GM18951 (cell line): ENCODE measurements around the gene MGMT.

Experiments
- POLR2A ChIP-seq: IDR thresholded peaks from 4 replicates; pipeline ENCODE4 v1.6.1; 2011; ENCODE audit warnings: mild to moderate bottlenecking; ENCODE audit not compliant: insufficient read length, insufficient read depth; ENCODE audit errors: extremely low read depth
- in situ Hi-C: fragments of 300-500 bp; cut with MboI; formaldehyde crosslinking; loops from one replicate; pipeline ENCODE4 v1.12.0; 2022; ENCODE audit warnings: low sequenced_read_pairs, mixed read lengths, inconsistent platforms; ENCODE audit not compliant: unreplicated experiment

MGMT gene

DNA sequence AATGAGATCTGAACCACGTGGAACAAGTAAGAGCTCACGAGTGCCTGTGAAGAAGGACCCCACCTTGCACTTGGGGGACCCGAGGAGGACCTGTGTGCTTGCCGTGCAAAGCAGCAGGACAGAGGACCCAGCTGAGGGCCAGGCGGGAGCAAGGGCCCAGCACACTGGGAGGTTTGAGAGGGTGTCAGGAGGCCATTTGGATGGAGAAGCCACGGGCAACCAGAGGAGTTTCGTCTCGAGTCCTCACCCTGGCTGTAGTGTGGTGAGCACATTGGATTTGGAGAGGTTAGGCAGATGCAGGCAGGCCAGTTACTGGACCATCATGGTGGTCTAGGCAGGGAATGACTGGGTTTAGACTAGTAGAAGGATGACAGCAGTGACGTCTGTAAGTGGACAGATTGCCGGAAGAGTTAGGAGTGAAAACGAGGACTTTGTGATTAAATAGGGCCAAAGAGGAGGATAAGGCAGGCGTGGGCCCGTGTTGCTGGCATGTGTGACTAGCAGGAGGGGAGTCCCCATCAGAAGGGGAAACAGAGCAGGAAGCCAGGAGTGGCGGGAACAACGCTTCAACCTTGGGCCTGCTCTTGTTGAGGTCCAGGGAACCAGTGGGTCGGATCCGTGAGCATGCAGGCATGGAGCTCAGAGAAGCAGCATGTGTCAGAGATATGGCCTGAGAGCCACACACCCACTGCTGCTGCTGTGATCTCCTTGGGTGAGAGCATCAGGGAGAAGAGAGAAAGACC lies 208.2 kb downstream of the MGMT start:
- no peak for TF ChIP-seq POLR2A
- in situ Hi-C loops, result no loop called here

DNA sequence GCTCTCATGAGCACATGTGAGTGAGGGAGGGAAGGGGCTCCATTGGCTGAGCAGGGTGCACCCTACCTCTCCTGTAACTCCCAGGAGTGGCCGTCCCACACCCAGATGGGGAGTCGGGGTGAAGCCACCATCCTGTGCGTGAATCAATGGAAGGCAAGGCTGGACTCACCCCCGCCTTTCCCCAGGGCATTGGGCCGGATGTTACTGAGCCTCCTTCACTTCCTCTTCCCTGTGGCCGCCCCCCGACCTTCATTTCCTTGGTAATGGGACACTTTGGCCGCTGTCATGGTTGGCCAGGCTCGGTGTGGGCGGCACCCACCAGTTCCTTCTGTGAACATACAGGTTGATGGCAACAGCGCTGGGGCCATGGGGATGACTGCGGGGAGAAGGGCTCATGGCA lies 209.0 kb downstream of the MGMT start:
- in situ Hi-C loops, result no loop called here
- no peak for TF ChIP-seq POLR2A

DNA sequence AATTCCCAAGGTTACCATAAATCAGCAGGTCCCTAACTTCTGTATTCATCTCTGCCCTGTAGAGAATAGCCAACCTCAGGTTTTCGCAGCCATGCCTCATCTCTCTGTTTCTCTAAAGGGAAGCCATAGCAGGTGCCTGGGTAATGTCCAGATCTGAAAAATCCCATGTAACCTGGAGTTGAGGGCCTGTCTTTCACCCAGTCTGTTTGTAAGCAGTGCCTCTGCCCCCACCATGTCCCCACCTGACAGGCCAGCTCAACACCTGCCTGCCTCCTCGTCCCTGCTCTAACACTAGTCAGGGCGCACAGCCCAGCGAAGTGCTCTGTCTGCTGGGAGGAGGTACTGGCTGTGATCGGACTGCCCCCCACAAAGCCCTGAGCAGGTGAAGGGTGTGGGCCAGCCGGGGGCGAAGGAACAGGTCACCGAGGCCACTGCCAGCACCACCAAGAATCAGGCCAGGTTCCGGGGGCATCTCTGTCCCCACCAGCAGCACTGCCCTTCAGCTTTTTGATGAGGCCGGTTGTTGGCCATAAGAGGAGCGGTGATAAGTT lies 210.4 kb downstream of the MGMT start:
- TF ChIP-seq POLR2A, result no peak
- in situ Hi-C loops, result no loop called here

DNA sequence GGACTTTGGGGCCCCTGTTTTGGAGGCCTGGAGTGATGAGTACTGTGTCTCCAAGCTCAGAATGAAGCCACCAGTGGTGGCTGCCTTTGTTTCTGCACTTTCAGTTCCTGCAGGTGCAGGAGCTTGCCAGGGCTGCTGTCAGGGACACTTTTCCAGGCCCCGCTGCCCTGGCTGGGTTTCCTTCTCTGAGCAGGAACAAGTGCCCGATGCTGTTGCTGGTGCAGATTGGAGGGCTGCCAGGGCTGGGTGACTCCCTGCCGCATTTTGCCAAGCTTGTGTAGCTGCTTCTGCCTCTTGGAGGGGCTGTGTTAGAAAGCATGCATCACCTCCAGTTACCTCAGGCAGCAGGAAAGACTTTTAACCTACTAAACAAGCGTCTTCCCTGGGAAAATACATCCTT lies 211.1 kb downstream of the MGMT start:
- TF ChIP-seq POLR2A, result no peak
- in situ Hi-C loops, result no loop called here

GRCh38 chr10:129679207-129679606 lies 212.2 kb downstream of the MGMT start:
- TF ChIP-seq POLR2A, result no peak
- in situ Hi-C loops, result no loop called here

DNA sequence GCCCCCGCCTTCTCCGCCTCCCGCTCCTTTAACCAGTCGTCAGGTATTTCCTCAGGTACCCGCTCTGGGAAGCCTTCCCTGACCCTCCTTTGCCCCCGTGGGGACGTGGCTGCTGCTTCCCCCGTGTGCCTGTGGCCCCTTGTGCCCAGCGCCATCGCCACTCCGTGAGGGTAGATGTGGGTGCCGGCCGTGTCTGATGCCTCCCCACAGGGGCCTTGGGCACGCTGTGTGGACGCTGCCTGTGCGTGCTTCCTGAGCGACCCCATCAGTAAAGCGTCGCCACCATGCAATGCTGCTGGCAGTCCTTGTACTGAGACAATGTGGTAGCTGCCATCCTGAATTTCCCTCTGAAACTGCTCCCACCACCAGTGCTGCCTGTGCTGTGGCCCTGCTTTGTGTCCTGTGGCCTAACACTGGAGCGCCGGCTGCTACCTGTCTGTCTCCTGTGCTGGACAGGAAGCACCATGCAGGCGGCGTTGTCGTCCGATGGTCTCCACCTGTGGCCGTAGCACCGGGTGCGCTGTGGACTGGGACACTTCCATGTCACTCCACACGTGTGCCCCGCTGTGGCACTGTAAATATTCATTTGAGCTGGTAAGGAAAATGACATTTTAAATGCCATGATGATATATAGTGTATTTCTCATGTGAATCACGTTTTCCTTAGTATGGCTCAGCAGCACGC lies 213.8 kb downstream of the MGMT start:
- no peak for TF ChIP-seq POLR2A
- in situ Hi-C loops, result no loop called here

DNA sequence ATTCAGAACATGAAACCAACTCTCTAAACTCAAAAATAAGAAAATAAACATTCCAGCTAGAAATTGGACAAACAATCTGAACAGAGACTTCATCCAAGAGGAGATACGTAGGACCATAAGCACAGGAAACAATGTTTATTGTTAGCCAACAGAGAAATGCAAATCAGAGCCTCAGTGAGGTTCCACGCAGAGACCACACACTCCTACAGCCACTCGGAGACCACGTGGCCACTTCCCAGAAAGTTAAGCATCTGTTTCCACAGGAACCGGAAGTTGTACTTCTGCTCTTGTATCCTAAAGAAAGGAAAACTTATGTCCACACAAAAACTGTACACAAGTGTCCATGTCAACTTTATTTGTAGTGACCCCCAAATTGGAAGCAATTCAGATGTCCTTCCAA lies 214.8 kb downstream of the MGMT start:
- in situ Hi-C loops, result no loop called here
- no peak for TF ChIP-seq POLR2A

GRCh38 chr10:129683519-129683918 lies 216.5 kb downstream of the MGMT start:
- no peak for TF ChIP-seq POLR2A
- in situ Hi-C loops, result no loop called here

- TF ChIP-seq POLR2A, result no peak
- in situ Hi-C loops, result no loop called here
Observed at GRCh38 chr10:129683920-129684319, 216.9 kb downstream of the MGMT start.

- TF ChIP-seq POLR2A, result no peak
- in situ Hi-C loops, result no loop called here
Observed at GRCh38 chr10:129685271-129685670, 218.2 kb downstream of the MGMT start.

- TF ChIP-seq POLR2A, result no peak
- in situ Hi-C loops, result no loop called here
Observed at GRCh38 chr10:129689671-129690071, 222.6 kb downstream of the MGMT start.

- no peak for TF ChIP-seq POLR2A
- in situ Hi-C loops, result no loop called here
Observed at GRCh38 chr10:129690248-129691070, 223.4 kb downstream of the MGMT start.

DNA sequence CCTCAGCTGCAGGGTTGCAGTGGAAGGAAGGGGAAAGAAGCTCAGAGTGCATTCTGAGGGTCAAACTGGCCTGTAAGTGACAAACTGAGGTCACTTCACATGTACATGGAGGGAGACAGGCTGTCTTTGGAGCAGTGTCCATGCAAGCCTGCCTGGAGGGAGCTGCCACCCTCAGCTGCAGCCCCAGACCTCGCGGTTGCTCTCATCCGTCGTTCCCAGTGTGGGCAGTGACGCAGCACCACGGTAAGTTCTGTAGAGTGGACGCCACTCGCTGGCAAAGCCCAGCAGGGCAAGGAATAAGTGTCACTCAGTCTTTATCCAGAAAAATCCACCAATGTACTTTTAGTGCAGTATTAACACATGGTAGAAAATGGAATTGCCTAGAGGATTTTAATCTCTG lies 225.7 kb downstream of the MGMT start:
- in situ Hi-C loops, result no loop called here
- TF ChIP-seq POLR2A, result no peak
